Stimulated activated CD4-positive, alpha-beta T cell treated with anti-CD3 and anti-CD28 coated beads, Interleukin-12 subunit alpha, Interleukin-12 subunit beta, amount 100 ng/mL, for 24 hours (primary cell): ENCODE data around the gene SAMD14.
"Not testable (repeated sequence)": the region's sequence is repeated elsewhere in the genome, so short reads cannot be mapped to it uniquely, and the experiment has no call there.

Experiments used
- DNase-seq, 2 experiments: peaks; one replicate each; pipeline ENCODE4 v3.0.0-alpha.2; 2020; ENCODE audit warnings: low read depth in 2 of 2

Gene SAMD14

DNA sequence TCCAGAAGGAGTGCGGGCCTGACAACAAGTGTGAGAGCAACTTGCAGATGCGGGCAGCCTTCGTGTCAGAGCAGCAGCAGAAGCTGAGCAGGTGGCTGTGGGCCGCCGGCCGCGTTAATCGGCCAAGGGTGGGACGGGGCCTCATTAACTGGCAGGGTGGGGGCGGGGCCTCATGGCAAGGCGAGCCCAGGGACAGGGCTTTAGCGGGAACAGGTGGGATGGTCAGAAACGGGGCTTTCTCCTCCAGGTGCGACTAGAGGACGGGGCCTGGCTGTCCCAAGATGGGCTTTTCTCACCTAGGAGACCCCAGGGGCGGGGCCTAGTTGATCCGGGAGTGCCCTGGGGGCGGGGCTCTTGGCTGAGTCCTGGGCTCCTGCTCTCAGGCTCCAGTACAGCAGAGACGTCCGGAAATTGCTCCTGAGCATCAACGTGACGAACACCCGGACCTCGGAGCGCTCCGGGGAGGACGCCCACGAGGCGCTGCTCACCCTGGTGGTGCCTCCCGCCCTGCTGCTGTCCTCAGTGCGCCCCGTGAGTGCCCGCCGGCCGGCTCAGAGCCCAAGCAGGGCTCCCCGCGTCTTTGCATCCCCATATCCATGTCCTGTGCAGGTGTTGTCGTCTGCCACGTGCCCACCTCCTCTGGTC lies 53.2 kb downstream of the SAMD14 start:
- no peak for DNase-seq

DNA sequence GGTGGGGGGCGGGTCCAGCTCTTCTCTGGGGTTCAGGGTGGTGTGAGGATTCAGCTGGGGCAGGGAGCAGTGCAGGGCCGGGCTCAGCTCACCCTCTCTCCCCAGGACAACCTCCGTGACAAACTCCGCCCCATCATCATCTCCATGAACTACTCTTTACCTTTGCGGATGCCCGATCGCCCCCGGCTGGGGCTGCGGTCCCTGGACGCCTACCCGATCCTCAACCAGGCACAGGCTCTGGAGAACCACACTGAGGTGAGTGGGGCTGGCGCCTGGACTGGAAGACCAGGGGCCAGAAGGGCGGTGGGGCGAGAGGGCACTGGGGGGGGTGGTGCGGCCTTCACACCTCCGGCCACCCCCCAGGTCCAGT lies 53.8 kb downstream of the SAMD14 start:
- no peak for DNase-seq

DNA sequence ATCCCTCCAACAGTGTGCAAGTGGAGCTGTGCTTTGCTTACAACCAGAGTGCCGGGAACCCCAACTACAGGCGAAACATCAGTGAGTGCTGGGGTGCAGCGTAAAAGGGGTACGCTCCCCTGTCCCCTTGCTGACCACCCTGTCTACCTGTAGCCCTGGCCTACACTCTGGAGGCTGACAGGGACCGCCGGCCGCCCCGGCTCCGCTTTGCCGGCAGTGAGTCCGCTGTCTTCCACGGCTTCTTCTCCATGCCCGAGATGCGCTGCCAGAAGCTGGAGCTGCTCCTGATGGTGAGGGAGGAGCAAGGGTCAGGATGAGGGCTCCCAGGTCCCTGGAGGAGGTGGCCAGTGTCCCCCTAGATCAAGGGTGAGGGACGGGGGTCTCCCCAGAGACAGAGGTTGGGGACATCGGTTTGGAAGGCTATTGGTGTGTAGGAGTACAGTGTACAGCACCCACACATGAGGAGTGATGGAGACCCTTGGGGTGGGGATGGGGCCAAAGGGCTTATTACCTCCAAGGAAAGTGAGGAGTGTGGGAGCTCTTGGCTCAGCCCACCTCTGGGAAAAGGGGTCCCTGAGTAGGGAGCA lies 54.4 kb downstream of the SAMD14 start:
- DNase-seq: no peak

DNA sequence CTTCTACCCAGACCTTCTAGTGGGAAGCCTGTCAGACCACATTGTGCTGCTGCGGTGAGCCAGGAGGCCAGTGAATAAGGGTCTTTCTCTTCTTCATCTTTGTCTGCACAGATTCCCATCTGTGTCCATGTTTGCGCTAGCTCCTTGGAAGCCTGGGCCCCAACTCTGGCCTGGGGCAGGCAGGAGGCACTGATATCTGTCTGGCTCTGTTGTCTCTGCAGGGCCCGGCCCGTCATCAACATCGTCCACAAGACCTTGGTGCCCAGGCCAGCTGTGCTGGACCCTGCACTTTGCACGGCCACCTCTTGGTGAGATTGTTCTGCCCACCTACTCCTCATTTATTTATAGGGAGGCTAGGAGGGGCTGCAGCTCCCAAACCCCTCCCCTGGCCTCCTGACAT lies 55.7 kb downstream of the SAMD14 start:
- DNase-seq: no peak

DNA sequence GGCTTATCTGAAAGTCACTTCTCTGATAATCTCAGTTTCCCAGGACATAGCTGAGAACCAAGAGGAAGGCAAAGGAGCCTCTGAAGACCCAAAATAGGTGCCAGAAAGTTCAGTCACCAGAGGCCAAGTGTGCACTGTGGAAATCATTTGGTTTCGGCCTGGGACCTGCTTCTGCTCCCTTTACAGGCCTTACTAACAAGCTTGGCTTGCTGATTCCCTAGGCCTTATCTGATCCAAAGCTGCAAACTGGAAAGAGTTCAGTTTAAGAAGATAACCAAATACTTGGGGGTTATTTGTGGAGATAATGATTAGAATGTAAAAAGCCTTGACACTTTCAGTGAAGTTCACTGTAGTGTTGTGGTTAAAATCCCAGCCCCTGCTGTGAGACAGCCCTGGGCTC lies 57.0 kb downstream of the SAMD14 start:
- no peak for DNase-seq

DNA sequence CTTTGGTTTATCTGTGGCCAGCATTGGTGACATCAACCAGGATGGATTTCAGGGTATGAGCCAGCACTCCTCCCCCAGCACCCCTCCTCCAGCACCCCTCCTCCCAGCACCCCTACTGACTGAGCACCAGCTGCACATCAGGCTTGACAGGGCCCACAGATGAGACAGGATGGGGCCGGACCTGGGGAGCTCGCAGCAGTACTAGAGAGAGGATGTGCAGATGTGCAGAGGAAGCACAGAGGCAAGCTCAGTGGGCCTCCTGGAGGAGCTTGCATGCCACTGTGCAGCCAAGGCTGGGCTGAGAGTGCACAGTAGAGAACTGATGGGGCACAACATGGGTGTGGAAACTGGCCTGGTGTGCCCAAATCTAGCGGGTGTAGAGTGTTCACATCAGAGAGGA lies 57.8 kb downstream of the SAMD14 start:
- DNase-seq: no peak

DNA sequence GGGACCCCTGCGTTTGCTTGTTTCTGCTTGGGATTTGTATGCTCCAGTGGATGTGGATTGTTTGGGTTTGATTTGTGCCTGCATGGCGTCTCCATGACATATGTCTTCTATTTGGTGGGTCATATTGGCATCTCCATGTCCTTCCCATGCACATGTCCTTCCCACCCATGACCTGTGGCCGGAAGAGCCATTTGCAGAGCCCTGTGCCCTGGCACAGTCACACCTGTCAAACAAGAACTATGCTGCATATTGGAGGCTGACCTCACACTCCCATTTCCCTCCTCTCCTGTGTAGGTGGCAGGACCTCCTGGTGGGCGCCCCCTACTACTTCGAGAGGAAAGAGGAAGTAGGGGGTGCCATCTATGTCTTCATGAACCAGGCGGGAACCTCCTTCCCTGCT lies 58.3 kb downstream of the SAMD14 start:
- no peak for DNase-seq

DNA sequence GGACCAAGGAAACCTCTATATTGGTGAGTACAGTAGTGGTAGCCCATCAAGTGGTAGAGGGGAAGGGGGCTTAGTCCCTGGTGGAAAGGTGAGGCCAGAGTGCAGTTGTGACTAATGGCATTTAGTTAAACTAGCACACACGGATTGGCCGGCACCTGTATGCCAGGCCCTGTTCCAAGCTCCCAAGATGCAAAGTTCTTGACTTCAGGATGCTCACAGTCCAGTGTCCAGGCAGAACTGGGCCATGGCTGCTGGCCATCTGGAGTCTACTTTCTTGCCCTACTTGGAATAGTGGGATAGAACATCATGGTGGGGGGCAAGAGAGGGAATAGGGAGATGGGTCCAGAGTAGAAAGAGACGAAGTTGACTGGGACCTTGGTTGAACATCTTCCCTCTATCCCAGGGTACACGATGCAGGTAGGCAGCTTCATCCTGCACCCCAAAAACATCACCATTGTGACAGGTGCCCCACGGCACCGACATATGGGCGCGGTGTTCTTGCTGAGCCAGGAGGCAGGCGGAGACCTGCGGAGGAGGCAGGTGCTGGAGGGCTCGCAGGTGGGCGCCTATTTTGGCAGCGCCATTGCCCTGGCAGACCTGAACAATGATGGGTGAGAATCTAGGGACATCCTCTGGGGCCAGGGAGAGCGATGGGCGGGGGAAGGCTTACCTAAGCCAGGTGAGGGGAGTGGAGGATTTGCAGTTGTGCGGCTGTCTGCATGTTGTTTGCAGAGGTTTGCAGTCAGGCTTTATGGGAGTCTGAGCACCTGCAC lies 58.9 kb downstream of the SAMD14 start:
- no peak for DNase-seq

DNA sequence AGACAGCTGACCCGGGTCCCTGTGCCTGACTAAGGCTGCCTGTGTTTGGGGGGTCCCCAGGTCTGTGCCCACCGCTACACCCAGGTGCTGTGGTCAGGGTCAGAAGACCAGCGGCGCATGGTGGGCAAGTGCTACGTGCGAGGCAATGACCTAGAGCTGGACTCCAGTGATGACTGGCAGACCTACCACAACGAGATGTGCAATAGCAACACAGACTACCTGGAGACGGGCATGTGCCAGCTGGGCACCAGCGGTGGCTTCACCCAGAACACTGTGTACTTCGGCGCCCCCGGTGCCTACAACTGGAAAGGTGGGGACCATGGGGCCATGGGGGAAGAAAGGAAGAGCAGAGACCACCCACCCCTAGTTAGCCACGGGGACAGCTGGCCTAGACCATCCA lies 62.0 kb downstream of the SAMD14 start:
- DNase-seq: no peak

DNA sequence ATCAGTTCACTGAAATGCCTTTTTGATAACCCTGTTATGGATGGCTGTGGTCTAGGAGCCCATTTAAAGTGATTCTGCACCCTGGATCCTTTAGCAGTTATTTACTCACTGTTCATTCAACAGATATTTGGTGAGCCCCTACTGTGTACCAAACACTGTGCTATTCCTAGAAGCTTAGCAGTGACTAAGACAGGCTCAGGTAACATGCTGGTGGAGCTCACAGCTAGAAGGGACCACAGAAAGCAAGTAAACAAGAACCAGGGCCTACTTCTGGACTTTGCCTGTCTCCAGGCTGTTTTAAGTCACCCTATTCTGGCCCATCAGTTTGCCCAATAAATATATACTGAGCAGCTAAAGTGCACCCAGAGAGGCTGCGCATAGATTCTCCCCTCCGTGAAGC lies 63.0 kb downstream of the SAMD14 start:
- DNase-seq: no peak

DNA sequence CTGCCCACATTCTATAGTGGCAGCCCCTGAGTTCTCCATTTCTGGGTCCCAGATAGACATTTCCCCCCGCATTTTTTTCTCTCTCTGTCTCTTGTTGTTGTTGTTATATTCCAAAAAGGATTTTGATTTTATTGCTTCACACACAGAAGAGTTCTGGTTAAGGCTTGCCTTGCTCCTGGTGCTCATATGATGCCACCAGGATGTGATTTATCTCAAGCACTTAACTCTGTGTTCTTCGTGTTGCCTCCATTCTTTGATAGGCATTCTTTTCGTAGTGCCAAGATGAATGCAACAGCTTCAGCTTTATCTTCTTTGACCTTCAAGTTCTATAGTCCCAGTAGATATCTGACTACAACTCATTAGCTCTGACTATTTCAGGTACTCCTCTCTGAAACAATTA lies 64.9 kb downstream of the SAMD14 start:
- DNase-seq: no peak

DNA sequence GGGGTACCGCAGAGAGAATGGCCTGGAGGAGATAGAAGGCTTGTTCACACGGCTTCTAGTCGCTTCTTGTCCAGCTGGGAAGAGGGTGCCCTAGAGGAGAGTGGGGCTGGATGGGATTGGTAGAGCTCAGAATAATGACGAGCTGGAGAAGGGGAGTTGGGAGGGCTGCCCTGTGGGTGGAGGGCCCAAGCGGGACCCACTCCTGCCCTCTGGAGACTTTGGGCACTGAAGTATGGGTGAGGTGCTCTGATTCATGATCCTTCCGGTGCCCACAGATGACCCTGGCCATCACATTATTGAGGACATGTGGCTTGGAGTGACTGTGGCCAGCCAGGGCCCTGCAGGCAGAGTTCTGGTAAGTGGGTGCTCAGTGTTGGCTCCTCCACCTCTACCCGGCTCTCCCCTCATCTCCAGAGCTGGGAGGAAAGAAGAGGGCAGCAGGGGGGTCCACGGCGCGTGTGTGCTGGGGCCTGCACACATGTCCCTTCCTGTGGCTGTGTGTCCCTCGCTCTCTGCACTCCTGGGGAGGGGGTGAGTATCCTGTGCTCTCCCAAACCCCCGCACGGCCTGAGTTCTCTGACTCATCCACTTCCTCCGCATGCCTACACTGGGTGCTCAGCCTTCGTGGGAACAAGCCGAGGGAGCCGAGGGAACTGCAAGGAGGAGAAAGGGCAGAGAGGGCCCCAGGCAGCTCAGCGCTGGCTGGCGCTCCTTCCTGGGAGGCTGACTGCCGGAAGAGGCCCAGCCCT lies 65.5 kb downstream of the SAMD14 start:
- DNase-seq: no peak

DNA sequence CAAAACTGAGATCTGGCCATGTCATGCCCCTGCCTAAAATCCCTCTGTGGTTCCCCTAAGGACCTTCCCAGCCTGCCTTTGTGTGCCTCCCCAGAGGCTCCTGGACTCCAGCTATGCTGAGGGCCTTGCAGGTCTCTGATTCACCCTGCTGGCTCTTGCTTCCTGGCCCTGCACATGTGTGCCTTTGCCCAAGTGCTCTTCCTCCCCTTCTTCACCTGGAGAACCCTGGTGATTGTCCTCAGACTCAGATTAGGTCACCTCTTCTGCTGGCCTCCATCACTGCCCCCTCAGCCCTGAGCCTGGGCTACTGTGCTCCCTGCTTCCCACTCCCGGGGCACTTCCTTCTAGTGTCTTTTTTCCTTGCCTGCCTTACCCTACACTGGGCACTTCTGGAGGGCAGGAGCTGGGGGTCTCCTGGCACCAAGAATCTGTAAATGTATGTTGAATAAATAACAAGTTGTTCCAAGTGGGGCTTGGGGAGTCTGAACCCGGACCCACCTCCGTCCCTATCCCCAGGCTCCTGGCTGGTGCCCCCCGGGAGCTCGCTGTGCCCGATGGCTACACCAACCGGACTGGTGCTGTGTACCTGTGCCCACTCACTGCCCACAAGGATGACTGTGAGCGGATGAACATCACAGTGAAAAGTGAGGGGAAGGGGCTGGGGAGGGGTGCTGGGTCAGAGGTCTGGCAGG lies 66.3 kb downstream of the SAMD14 start:
- DNase-seq: no peak

DNA sequence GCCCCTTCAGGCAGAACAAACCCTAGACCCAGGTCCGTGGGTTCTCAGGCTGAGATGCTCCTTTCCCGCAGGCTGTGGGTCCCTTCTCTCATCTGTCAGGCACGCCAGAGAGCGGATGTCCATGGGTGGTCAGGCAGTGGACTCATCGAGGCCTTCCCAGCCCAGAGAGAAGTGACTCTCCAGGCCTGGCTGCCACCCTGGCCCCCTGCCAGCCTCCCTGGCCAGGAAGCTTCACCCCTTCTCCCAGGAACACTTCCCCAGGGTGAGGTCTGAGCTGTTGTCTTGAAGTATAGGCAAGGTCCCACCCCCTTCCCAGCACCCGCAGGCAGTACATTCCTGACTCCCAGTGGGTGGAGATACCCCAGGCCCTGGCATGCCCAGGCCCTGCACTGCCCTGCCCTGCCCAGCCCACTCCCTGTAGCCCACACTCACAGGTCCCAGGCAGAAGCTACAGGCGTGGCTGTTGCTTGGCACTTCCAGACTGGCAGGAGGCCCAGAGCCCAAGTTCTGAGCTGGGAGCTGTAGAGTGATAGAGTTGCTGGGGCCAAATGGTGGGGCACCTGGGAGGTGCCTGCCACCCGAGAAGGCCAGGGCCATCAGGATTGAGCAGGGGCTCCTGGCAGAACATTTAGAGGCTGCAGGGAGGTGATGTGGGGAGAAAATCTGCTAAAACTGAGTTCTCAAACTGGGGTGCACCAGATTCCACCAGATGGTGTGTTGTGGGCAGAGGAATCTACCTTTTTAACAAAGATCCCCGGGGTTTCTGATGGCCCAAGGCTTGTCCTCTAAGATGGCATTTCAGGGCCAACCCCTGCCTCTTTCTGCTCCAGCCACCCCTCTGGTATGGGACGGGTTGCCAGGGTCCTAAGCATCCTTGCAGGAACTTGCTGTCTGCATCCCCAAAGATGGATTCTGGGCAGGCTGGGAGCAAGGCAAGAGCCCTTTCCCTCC lies 67.4 kb downstream of the SAMD14 start:
- no peak for DNase-seq

DNA sequence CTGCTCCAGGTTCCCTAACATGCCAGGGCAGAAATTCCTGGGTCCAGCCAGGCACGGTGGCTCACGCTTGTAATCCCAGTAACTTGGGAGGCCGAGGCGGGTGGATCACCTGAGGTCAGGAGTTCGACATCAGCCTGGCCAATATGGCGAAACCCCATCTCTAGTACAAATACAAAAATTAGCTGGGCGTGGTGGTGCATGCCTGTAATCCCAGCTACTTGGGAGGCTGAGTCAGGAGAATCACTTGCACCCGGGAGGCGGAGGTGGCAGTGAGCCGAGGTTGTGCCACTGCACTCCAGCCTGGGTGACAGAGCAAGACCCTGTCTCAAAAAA lies 68.3 kb downstream of the SAMD14 start:
- not testable (repeated sequence) for DNase-seq

DNA sequence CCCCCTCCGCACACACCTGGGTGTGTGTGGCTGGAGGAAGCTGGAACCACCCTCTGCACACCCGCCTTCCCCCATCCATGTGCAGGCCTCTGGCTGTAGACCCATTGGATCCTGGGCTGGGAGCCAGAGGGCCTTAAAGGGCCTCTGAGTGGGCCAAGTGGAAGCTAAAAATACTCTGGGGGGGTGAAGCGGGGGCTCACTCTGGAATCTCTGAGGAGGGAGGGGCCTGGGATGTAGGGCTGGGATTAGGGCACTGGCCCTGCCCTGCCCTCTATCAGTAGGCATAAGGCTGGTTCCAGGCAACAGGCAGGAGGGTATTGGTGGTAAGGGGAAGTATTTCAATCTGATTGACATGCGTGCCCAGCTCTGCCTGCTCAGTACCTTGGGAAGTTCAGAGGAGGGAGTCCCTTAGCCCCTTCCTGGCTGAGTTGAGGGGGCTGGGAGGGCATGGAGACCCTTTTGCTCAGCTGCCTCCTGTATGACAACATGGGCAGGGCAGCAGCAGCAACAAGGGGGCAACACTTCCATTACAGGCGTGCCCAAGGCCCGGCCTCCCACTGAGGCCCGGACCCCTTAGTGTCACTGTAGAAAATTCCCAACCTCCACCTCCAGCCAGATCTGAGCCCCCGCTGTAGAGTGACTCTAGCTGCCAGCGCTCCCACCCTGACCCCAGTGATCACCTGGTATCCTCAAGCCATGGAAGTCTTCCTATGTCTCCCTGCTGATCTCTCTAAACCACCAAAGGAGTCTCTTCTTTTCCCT lies 68.8 kb downstream of the SAMD14 start:
- no peak for DNase-seq
